Measurements from ENCODE around the gene ARHGEF19. TPM values are rescaled to one million over a fixed set of nuclear protein-coding genes. Genes with fewer than 3 reads are reported as not detected.

The ARHGEF19 gene
- total and polyA plus RNA-seq, 2 of the 4 experiments (the other 2 are of a cell fraction) = 4.5 to 16.8 TPM

DNA sequence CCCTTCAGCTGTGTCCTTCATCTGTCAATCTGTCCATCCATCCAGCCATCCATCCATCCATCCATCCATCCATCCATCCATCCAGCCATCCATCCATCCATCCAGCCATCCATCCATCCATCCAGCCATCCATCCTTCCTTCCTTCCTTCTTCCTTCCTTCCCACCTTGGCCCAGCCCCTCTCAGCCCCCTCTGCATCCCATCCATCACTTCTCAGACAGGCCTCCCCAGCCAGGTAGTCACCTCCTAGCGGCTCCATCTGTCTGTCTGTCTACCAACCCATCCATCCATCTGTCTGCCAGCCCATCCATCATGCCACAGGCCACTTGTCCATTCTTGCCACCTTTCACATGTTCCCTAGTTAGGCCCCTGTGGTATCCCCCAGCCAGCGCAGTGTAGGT is 46.3 kb downstream of the ARHGEF19 start:
- no TSS peak for BruUV-seq (replicated peaks)
- Histone ChIP-seq H3K9ac (ENCODE audit: low read depth, low read length) (no peak overlapping the region), H3K56ac (ENCODE audit: extremely low read depth, insufficient read depth, low read length) (no peak overlapping the region), H2BK120ac (ENCODE audit: low read depth, low read length) (no peak overlapping the region), H4K8ac (ENCODE audit: low read depth in 2 of 2, low read length in 2 of 2) (no peak overlapping the region), H4K91ac (ENCODE audit: insufficient read depth, low read depth, low read length) (no peak overlapping the region), H4K20me1 (ENCODE audit: insufficient read depth, low read length) (no peaks in the 10 kb centered on the region), H2BK5ac (ENCODE audit: low read depth, low read length, poor library complexity, severe bottlenecking) (no peak overlapping the region), H2AFZ (replicated peaks; ENCODE audit: low read length, poor library complexity) (no peak overlapping the region), H3K4me2 (ENCODE audit: low read depth, low read length) (no peak overlapping the region), H3K9me3 (ENCODE audit: control insufficient read depth, insufficient read depth, low read length) (no peaks in the 10 kb centered on the region), H2BK15ac (ENCODE audit: low read depth, low read length) (no peak overlapping the region), H2AK9ac (replicated peaks; ENCODE audit: low read depth, low read length, poor library complexity) (no peak overlapping the region), H2AK5ac (ENCODE audit: low read depth, low read length) (peak overlapping the region; percentile 30; the same call in 1 of the 2 replicates), H3K14ac (replicated peaks; ENCODE audit: low read depth, low read length) (no peak overlapping the region), H3K4me1 (ENCODE audit: control insufficient read depth, insufficient read depth, low read length) (peaks cover 5% of the 10 kb centered on the region; the same call in 1 of the 2 replicates), H4K5ac (ENCODE audit: low read depth, low read length) (no peak overlapping the region), H3K18ac (ENCODE audit: low read depth, low read length) (no peak overlapping the region), H3K79me1 (ENCODE audit: low read depth in 1 of 2, low read length in 2 of 2) (peaks cover 0 to 7% of the 10 kb centered on the region in 2 experiments; a peak in 1 of 4 replicates), H3K9me1 (ENCODE audit: insufficient read depth, low read length) (peaks cover 9% of the 10 kb centered on the region), H3K23ac (ENCODE audit: low read depth, low read length) (no peak overlapping the region), H3K4me3 (ENCODE audit: insufficient read depth, low read depth, low read length) (no peak overlapping the region), H2BK20ac (ENCODE audit: low read depth, low read length) (no peak overlapping the region), H3K36me3 (ENCODE audit: control insufficient read depth, insufficient read depth, low read length) (no peaks in the 10 kb centered on the region), H3K4ac (ENCODE audit: low read depth, low read length) (peak overlapping the region; percentile 30; the same call in 1 of the 2 replicates), H3K27me3 (ENCODE audit: control insufficient read depth, insufficient read depth, low read length) (no peaks in the 10 kb centered on the region), H3K27ac (ENCODE audit: insufficient read depth, low read length) (no peak overlapping the region)
- ChIA-PET CTCF (interaction anchor here (1.1 kb wide), 1 partner anchor 10 kb away, joined by 3 read pairs; no protein-coding TSS in a partner anchor), POLR2A (ENCODE audit: unreplicated experiment) (no interaction called here)
- TF ChIP-seq NFE2L2 (IDR thresholded peaks at IDR 0.05; ENCODE audit: low read depth, low read length) (no peak), CTCF (conservative IDR thresholded peaks at IDR 0.05; ENCODE audit: low read depth, low read length) (no peak), MXI1 (IDR thresholded peaks at IDR 0.05; ENCODE audit: borderline replicate concordance, low read depth, low read length) (no peak), CHD1 (IDR thresholded peaks at IDR 0.05; ENCODE audit: low read depth, low read length) (no peak), RCOR1 (IDR thresholded peaks at IDR 0.05; ENCODE audit: insufficient replicate concordance, low read length) (no peak), RAD21 (IDR thresholded peaks at IDR 0.05; ENCODE audit: low read length) (no peak), POLR2A (IDR thresholded peaks at IDR 0.05; ENCODE audit: low read depth, low read length) (no peak), USF2 (IDR thresholded peaks at IDR 0.05; ENCODE audit: low read depth, low read length) (no peak), MAFK (IDR thresholded peaks at IDR 0.05; ENCODE audit: low read depth, low read length) (no peak), FOS (IDR thresholded peaks at IDR 0.05; ENCODE audit: low read depth, low read length) (no peak), SMC3 (IDR thresholded peaks at IDR 0.05; ENCODE audit: low read depth, low read length) (no peak), MAZ (IDR thresholded peaks at IDR 0.05; ENCODE audit: borderline replicate concordance, low read depth, low read length) (no peak), CEBPB (IDR thresholded peaks at IDR 0.05; ENCODE audit: low read depth, low read length) (no peak), RFX5 (IDR thresholded peaks at IDR 0.05; ENCODE audit: low read depth, low read length) (no peak), BHLHE40 (IDR thresholded peaks at IDR 0.05; ENCODE audit: low read depth, low read length) (no peak)
- TF ChIP-seq, protein P1, sequence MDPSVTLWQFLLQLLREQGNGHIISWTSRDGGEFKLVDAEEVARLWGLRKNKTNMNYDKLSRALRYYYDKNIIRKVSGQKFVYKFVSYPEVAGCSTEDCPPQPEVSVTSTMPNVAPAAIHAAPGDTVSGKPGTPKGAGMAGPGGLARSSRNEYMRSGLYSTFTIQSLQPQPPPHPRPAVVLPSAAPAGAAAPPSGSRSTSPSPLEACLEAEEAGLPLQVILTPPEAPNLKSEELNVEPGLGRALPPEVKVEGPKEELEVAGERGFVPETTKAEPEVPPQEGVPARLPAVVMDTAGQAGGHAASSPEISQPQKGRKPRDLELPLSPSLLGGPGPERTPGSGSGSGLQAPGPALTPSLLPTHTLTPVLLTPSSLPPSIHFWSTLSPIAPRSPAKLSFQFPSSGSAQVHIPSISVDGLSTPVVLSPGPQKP (IDR thresholded peaks at IDR 0.05; ENCODE audit: borderline replicate concordance, low read depth, low read length) = no peak
- 57% methylated on average over 1 of the region's 2 CpGs; no CpG with 5 or more reads in 1 of the 2 experiments for WGBS, 2 experiments (ENCODE audit: extremely low coverage in 2 of 2, insufficient read length in 1 of 2)
- intact Hi-C loops (cut with micrococcal nuclease) (no loop called here), dilution Hi-C loops (cut with HindIII; ENCODE audit: low sequenced_read_pairs, unreplicated experiment) (no loop called here), in situ Hi-C loops (cut with MboI; ENCODE audit: low sequenced_read_pairs) (no loop called here)
- ATAC-seq (ENCODE audit: low read depth) (no peak), DNase-seq (no peak)
